K562 (cell line): ENCODE data around the gene LST1. TPM values are rescaled to one million over a fixed set of nuclear protein-coding genes. Genes with fewer than 3 reads are reported as not detected.

ENCODE experiments used
- MCM2 ChIP-seq: fragments of 450-650 bp; IDR thresholded peaks from 2 replicates; pipeline ENCODE4 v1.6.1; 2017; ENCODE audit warnings: low read depth, mild to moderate bottlenecking
- NR0B1 ChIP-seq: fragments of 450-650 bp; IDR thresholded peaks from one replicate; pipeline ENCODE4 v1.6.1; 2018; ENCODE audit warnings: mild to moderate bottlenecking, moderate library complexity; ENCODE audit not compliant: partially characterized antibody
- TEAD2 ChIP-seq: fragments of 450-650 bp; IDR thresholded peaks from 2 replicates; pipeline ENCODE4 v1.6.1; 2016; ENCODE audit warnings: missing genetic modification characterization, control low read depth, missing compliant biosample characterization
- ZBTB11 ChIP-seq, 3 experiments: fragments of 200-800 bp in 1 of 3; fragments of 250-450 bp in 1 of 3; fragments of 450-650 bp in 1 of 3; sonication (Bioruptor Pico) in 1 of 3; sonication (Bioruptor generic) in 1 of 3; formaldehyde crosslinking in 1 of 3; IDR thresholded peaks; 2 replicates each; pipeline versions ENCODE4 v1.6.1 to v1.8.0; 2016 to 2022; ENCODE audit warnings: mild to moderate bottlenecking in 2 of 3, missing genetic modification characterization in 2 of 3, missing compliant biosample characterization in 1 of 3, moderate library complexity in 1 of 3
- polyA plus RNA-seq, 8 experiments: library from polyadenylated mRNA; depleted of rRNA in 4 of 8; stranded (reverse) in 5 of 8; unstranded in 3 of 8; fragments of >200 nt; fragmentation: Nextera tagmentation in 2 of 8; fragmentation: Illumina TruSeq in 1 of 8; extraction: Ambion mirVana in 2 of 8; extraction: Trizol in 1 of 8; gene quantifications; 2 replicates each; pipeline versions ENCODE4 v1.2.1 to v1.2.3, GENCODE V29; 2011 to 2014; ENCODE audit warnings: inconsistent platforms in 1 of 8, missing spikeins in 1 of 8
- total RNA-seq, 7 experiments: library from RNA; depleted of rRNA in 6 of 7; stranded (reverse); fragments of >200 nt in 6 of 7; fragmentation: Illumina TruSeq in 2 of 7; extraction: Trizol in 2 of 7; gene quantifications; 2 replicates each; pipeline versions ENCODE4 v1.2.1 to v1.2.3, GENCODE V29; 2011 to 2021; ENCODE audit warnings: low replicate concordance in 1 of 7
- TF ChIP-seq, protein P1 (sequence below), 2 experiments: fragments of 450-650 bp; formaldehyde crosslinking in 1 of 2; IDR thresholded peaks; 2 replicates each; pipeline versions ENCODE4 v1.4.0 to v1.6.1; 2014 to 2020; ENCODE audit warnings: mild to moderate bottlenecking in 2 of 2, borderline replicate concordance in 1 of 2, low read depth in 1 of 2
- TF ChIP-seq, protein P2 (sequence below), 2 experiments: fragments of 450-650 bp in 1 of 2; IDR thresholded peaks; 2 replicates each; pipeline ENCODE4 v1.6.1; 2011 to 2017; ENCODE audit warnings: low read depth in 2 of 2, antibody characterized with exemption in 1 of 2, borderline replicate concordance in 1 of 2, low read length in 1 of 2, mild to moderate bottlenecking in 1 of 2, mixed read lengths in 1 of 2; ENCODE audit not compliant: control insufficient read depth in 1 of 2

Gene LST1
- total and polyA plus RNA-seq, 9 of the 15 experiments (the other 6 are each of a cell fraction or from before 2014, with no cell fraction given), result 0.82 to 7.8 (median 1.7) TPM

GRCh38 chr6:31597006-31597405 is 10.9 kb downstream of the LST1 start (continued):
- TF ChIP-seq, protein P1, sequence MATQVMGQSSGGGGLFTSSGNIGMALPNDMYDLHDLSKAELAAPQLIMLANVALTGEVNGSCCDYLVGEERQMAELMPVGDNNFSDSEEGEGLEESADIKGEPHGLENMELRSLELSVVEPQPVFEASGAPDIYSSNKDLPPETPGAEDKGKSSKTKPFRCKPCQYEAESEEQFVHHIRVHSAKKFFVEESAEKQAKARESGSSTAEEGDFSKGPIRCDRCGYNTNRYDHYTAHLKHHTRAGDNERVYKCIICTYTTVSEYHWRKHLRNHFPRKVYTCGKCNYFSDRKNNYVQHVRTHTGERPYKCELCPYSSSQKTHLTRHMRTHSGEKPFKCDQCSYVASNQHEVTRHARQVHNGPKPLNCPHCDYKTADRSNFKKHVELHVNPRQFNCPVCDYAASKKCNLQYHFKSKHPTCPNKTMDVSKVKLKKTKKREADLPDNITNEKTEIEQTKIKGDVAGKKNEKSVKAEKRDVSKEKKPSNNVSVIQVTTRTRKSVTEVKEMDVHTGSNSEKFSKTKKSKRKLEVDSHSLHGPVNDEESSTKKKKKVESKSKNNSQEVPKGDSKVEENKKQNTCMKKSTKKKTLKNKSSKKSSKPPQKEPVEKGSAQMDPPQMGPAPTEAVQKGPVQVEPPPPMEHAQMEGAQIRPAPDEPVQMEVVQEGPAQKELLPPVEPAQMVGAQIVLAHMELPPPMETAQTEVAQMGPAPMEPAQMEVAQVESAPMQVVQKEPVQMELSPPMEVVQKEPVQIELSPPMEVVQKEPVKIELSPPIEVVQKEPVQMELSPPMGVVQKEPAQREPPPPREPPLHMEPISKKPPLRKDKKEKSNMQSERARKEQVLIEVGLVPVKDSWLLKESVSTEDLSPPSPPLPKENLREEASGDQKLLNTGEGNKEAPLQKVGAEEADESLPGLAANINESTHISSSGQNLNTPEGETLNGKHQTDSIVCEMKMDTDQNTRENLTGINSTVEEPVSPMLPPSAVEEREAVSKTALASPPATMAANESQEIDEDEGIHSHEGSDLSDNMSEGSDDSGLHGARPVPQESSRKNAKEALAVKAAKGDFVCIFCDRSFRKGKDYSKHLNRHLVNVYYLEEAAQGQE (IDR thresholded peaks at IDR 0.05; ENCODE audit: borderline replicate concordance), result peak; percentile 82
- TF ChIP-seq, protein P1 (CRISPR knock-in tag; IDR thresholded peaks at IDR 0.05; ENCODE audit: low read depth), result no peak
- no peak for TF ChIP-seq MCM2
- TF ChIP-seq, protein P2, sequence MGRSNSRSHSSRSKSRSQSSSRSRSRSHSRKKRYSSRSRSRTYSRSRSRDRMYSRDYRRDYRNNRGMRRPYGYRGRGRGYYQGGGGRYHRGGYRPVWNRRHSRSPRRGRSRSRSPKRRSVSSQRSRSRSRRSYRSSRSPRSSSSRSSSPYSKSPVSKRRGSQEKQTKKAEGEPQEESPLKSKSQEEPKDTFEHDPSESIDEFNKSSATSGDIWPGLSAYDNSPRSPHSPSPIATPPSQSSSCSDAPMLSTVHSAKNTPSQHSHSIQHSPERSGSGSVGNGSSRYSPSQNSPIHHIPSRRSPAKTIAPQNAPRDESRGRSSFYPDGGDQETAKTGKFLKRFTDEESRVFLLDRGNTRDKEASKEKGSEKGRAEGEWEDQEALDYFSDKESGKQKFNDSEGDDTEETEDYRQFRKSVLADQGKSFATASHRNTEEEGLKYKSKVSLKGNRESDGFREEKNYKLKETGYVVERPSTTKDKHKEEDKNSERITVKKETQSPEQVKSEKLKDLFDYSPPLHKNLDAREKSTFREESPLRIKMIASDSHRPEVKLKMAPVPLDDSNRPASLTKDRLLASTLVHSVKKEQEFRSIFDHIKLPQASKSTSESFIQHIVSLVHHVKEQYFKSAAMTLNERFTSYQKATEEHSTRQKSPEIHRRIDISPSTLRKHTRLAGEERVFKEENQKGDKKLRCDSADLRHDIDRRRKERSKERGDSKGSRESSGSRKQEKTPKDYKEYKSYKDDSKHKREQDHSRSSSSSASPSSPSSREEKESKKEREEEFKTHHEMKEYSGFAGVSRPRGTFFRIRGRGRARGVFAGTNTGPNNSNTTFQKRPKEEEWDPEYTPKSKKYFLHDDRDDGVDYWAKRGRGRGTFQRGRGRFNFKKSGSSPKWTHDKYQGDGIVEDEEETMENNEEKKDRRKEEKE (IDR thresholded peaks at IDR 0.05; ENCODE audit: borderline replicate concordance in 1 of 2, control insufficient read depth in 1 of 2, low read depth in 2 of 2, low read length in 1 of 2), result no peak
- TF ChIP-seq TEAD2 (tag), result no peak
- no peak for TF ChIP-seq NR0B1
- peak in 1 of 3 experiments; percentile 36; a peak in 1 of 6 replicates for TF ChIP-seq ZBTB11 (CRISPR knock-in tag; IDR thresholded peaks at IDR 0.05)
